SU-DHL-6 (cell line): ENCODE data around the gene PKD1L1.

Source experiments
- CTCF ChIP-seq: fragments of 200-600 bp; sonication (generic); IDR thresholded peaks from one replicate; pipeline ENCODE4 v1.5.1; 2017; ENCODE audit warnings: antibody characterized with exemption, mild to moderate bottlenecking, low read length, moderate library complexity; ENCODE audit not compliant: insufficient read depth, poor library complexity, severe bottlenecking
- EZH2phosphoT487 ChIP-seq: fragments of 200-600 bp; sonication (generic), shearing (Covaris generic); conservative IDR thresholded peaks from 2 replicates; pipeline ENCODE4 v1.6.1; 2018; ENCODE audit warnings: mild to moderate bottlenecking, antibody characterized with exemption, low read length, moderate library complexity, mixed read lengths

- TF ChIP-seq CTCF (peak; percentile 8), EZH2phosphoT487 (no peak)
These were observed 128.7 kb downstream of the PKD1L1 start for GRCh38 chr7:47819607-47819920.
